ENCODE results near the gene UBE3B.

Gene UBE3B

DNA sequence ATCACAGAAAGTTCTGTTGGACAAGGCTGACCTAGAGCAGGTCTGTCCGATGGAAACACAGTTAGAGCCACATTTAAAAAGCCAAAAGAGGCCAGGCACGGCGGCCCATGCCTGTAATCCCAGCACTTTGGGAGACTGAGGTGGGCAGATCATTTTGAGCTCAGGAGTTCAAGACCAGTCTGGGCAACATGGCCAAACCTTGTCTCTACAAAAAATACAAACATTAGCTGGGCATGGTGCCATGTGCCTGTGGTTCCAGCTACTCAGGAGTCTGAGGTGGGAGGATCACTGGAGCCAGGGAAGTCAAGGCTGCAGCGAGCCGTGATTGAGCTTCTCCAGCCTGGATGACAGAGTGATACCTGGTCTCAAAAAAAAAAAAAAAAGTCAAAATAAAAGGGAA, 14.9 kb downstream of the UBE3B start:
- Histone ChIP-seq H3K27me3 (ENCODE audit: control insufficient read depth, insufficient read depth, low read length) (no peaks in the 10 kb centered on the region), H3K9ac (ENCODE audit: low read depth, low read length) (no peak overlapping the region), H3K36me3 (ENCODE audit: control insufficient read depth, insufficient read depth, low read length) (peaks cover 28% of the 10 kb centered on the region), H3K4me3 (ENCODE audit: low read depth, low read length) (no peak overlapping the region), H3K4me1 (ENCODE audit: control insufficient read depth, insufficient read depth, low read length) (no peaks in the 10 kb centered on the region), H3K9me3 (ENCODE audit: control insufficient read depth, insufficient read depth, low read length) (no peaks in the 10 kb centered on the region)

DNA sequence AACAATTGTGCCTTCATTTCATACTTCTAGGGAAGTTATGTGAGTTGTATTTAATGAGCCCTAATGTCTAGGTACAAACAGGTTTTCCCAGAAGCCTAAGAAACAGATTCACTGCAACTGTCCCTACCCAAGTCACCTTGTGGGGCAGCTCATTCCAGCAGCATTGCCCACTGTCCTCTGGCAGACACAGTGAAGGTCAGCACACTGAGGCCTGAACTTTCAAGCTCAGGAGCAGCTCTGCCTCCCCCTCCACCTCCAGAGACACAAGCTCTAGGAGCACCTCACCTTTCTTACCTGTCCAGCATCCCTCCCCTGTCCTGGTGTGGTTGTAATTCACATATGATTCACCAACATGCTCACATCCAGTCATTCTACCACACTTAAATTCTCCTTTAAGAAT, 15.7 kb downstream of the UBE3B start:
- Histone ChIP-seq H3K9me3 (ENCODE audit: control insufficient read depth, insufficient read depth, low read length) (no peaks in the 10 kb centered on the region), H3K4me3 (ENCODE audit: low read depth, low read length) (no peak overlapping the region), H3K4me1 (ENCODE audit: control insufficient read depth, insufficient read depth, low read length) (no peaks in the 10 kb centered on the region), H3K9ac (ENCODE audit: low read depth, low read length) (no peak overlapping the region), H3K36me3 (ENCODE audit: control insufficient read depth, insufficient read depth, low read length) (peaks cover 27% of the 10 kb centered on the region), H3K27me3 (ENCODE audit: control insufficient read depth, insufficient read depth, low read length) (no peaks in the 10 kb centered on the region)

DNA sequence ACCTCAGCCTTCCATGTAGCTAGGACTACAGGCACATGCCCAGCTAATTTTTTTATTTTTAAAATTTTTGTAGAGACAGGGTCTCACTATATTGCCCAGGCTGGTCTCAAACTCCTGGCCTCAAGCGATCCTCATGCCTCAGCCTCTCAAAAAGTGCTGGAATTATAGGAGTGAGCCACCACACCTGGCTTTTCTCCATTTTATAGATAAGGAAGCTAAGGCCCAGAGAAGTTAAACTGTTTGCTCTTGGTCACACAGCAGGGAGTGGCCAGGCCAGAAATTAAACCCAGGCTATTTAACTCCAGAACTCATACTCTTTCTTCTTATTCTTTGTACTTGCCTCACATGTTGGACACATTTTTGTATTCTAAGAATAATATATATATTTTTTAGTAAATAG, 16.5 kb downstream of the UBE3B start:
- Histone ChIP-seq H3K4me1 (ENCODE audit: control insufficient read depth, insufficient read depth, low read length) (no peaks in the 10 kb centered on the region), H3K36me3 (ENCODE audit: control insufficient read depth, insufficient read depth, low read length) (peaks cover 21% of the 10 kb centered on the region), H3K27me3 (ENCODE audit: control insufficient read depth, insufficient read depth, low read length) (no peaks in the 10 kb centered on the region), H3K9ac (ENCODE audit: low read depth, low read length) (no peak overlapping the region), H3K4me3 (ENCODE audit: low read depth, low read length) (no peak overlapping the region), H3K9me3 (ENCODE audit: control insufficient read depth, insufficient read depth, low read length) (no peaks in the 10 kb centered on the region)

DNA sequence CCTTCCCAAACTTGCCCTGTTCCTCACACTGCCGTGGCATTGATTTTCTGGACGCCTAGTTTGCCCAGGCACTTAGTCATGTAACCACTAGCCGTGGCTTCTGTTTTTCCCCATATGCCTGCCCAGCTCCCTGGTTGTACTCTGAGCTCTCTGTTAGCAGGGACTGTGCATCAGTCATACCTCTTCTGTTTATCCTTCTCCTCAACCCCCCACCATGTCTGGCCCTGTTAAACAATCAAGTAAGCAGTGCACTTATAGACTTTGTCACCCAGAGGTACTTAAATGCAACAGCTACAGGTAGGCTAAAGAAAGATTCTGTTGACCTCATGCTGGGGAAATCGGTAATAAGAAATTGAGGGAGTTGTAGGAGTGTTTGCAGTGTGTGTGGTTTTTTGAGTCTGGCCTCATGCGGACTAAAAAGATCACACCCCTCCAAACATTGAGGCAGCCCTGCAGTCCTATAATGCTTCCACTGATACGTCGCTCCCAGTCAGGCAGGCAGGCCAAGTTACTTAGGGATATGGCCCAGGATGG, 17.0 kb downstream of the UBE3B start:
- no peaks in the 10 kb centered on the region for H3K27me3 ChIP-seq (ENCODE audit: control insufficient read depth, insufficient read depth, low read length)
- H3K36me3 ChIP-seq (ENCODE audit: control insufficient read depth, insufficient read depth, low read length) = peaks cover 17% of the 10 kb centered on the region

DNA sequence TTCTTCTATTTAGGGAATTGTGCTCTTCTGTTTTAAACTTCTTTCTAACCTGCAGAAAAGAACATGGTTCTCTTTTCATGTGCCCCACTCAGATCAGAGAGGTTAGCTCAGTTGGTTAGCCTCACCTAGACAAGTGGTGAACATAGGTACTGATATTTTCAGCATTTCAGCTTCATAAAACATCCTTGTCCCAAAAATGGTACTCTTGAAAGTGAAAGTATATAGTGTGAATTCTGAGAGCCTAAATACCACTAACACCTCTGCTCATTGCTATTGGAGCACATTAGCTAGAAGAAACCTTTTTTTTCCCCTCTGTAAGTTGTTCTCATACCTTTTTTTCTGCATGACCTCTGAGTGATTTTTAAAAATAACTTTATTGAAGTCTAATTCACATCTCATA, 17.6 kb downstream of the UBE3B start:
- Histone ChIP-seq H3K9ac (ENCODE audit: low read depth, low read length) (no peak overlapping the region), H3K36me3 (ENCODE audit: control insufficient read depth, insufficient read depth, low read length) (peaks cover 11% of the 10 kb centered on the region), H3K9me3 (ENCODE audit: control insufficient read depth, insufficient read depth, low read length) (no peaks in the 10 kb centered on the region), H3K4me3 (ENCODE audit: low read depth, low read length) (no peak overlapping the region), H3K4me1 (ENCODE audit: control insufficient read depth, insufficient read depth, low read length) (no peaks in the 10 kb centered on the region), H3K27me3 (ENCODE audit: control insufficient read depth, insufficient read depth, low read length) (no peaks in the 10 kb centered on the region)

More for the DNA sequence above, 17.0 kb downstream of the UBE3B start:
- no peaks in the 10 kb centered on the region for H3K4me1 ChIP-seq (ENCODE audit: control insufficient read depth, insufficient read depth, low read length)
- H3K4me3 ChIP-seq (ENCODE audit: low read depth, low read length) = no peak overlapping the region
- no peak overlapping the region for H3K9ac ChIP-seq (ENCODE audit: low read depth, low read length)
- H3K9me3 ChIP-seq (ENCODE audit: control insufficient read depth, insufficient read depth, low read length) = no peaks in the 10 kb centered on the region

DNA sequence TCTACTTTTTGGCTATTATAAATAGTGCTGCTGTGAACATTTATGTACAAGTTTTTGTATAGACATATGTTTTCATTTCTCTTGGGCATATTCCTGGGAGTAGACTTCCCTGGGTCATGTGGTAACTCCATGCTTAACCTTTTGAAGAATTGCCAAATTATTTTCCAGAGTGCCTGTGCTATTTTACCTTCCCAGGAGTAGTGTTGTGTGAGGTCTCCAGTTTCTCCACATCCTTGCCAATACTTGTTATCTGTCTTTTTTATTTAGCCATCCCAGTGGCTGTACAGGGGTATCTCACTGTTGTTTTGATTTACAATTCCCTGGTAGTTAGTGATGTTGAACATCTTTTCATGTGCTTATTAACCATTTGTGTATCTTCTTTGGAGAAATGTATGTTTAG, 18.9 kb downstream of the UBE3B start:
- Histone ChIP-seq H3K36me3 (ENCODE audit: control insufficient read depth, insufficient read depth, low read length) (peaks cover 8% of the 10 kb centered on the region), H3K9me3 (ENCODE audit: control insufficient read depth, insufficient read depth, low read length) (no peaks in the 10 kb centered on the region), H3K27me3 (ENCODE audit: control insufficient read depth, insufficient read depth, low read length) (no peaks in the 10 kb centered on the region), H3K9ac (ENCODE audit: low read depth, low read length) (no peak overlapping the region), H3K4me3 (ENCODE audit: low read depth, low read length) (no peak overlapping the region), H3K4me1 (ENCODE audit: control insufficient read depth, insufficient read depth, low read length) (no peaks in the 10 kb centered on the region)

DNA sequence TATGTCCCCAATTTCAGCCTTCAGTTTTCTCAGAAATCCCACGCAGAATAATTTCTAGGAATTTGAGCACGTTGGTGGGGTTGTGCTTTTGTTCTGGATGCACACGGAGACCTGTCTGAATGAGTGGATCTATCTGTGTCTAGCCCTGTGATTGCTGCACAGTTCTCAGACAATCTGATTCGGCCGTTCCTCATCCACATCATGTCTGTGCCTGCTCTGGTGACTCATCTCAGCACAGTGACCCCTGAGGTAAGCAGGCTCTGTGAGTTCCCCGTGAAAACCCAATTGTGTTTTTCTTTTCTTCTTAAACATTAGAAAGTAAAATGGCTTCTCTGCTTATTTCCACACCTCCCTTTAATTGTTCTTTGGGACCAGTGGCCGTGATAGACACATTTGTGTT, 20.2 kb downstream of the UBE3B start:
- Histone ChIP-seq H3K27me3 (ENCODE audit: control insufficient read depth, insufficient read depth, low read length) (no peaks in the 10 kb centered on the region), H3K4me3 (ENCODE audit: low read depth, low read length) (no peak overlapping the region), H3K9ac (ENCODE audit: low read depth, low read length) (no peak overlapping the region)

DNA sequence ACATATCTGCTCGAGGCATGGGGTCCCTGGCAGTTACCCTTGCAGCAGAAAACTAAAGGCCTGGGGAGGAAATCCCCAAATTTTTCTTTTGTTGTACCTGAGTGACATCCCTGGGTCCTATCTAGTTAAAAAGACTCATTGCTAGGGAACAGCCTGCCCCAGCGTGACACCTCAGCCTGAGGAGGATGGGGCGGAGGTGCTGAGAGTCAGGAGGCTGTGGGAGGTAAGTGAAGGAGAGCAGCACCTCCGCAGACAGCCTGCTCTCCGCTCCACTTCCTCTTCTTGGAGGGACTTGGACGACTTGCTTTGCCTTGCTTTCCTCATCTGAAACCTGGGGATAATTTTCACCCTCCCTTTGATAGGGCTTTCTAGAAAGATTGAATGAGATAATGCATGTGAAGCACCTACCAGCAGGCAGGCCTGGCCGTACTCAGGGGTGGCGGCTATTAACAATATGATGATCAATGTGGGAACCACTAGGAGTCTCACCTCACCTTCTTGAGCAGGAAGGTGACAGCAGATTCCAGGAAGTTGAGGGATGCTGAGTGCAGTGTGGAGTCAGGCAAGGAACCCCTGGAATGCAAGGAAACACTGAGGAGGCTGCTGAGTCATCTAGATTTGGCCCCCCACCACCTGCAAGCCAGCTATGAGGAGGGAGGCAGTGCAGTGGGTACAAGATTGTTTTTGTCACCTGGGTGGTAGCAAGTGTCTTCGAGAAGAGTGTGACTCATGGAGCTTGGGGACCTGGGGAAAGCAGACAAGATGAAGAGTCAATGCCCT, 23.2 kb downstream of the UBE3B start:
- Histone ChIP-seq H3K4me1 (ENCODE audit: control insufficient read depth, insufficient read depth, low read length) (no peaks in the 10 kb centered on the region), H3K9ac (ENCODE audit: low read depth, low read length) (no peak overlapping the region), H3K9me3 (ENCODE audit: control insufficient read depth, insufficient read depth, low read length) (no peaks in the 10 kb centered on the region), H3K4me3 (ENCODE audit: low read depth, low read length) (no peak overlapping the region), H3K36me3 (ENCODE audit: control insufficient read depth, insufficient read depth, low read length) (peaks cover 7% of the 10 kb centered on the region), H3K27me3 (ENCODE audit: control insufficient read depth, insufficient read depth, low read length) (no peaks in the 10 kb centered on the region)

More for the DNA sequence above, 20.2 kb downstream of the UBE3B start:
- Histone ChIP-seq H3K4me1 (ENCODE audit: control insufficient read depth, insufficient read depth, low read length) (no peaks in the 10 kb centered on the region), H3K9me3 (ENCODE audit: control insufficient read depth, insufficient read depth, low read length) (no peaks in the 10 kb centered on the region), H3K36me3 (ENCODE audit: control insufficient read depth, insufficient read depth, low read length) (peaks cover 5% of the 10 kb centered on the region)

DNA sequence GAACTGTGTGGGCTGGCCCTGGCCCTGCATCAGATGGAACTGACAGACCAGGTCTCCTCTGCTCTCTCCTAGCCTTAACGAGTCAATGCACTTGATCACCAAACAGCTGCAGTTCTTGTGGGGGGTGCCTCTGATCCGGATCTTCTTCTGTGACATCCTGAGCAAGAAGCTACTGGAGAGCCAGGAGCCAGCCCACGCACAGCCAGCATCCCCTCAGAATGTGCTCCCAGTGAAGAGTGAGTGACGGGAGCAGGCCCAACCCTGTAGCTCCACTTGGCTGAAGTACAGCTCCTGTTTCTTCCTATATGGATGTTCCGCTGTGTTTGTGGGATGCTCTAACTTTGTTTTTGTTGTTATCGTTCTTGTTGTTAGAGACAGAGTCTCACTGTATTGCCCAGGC, 23.9 kb downstream of the UBE3B start:
- Histone ChIP-seq H3K9me3 (ENCODE audit: control insufficient read depth, insufficient read depth, low read length) (no peaks in the 10 kb centered on the region), H3K36me3 (ENCODE audit: control insufficient read depth, insufficient read depth, low read length) (peaks cover 7% of the 10 kb centered on the region), H3K27me3 (ENCODE audit: control insufficient read depth, insufficient read depth, low read length) (no peaks in the 10 kb centered on the region), H3K4me1 (ENCODE audit: control insufficient read depth, insufficient read depth, low read length) (no peaks in the 10 kb centered on the region), H3K4me3 (ENCODE audit: low read depth, low read length) (no peak overlapping the region), H3K9ac (ENCODE audit: low read depth, low read length) (no peak overlapping the region)

DNA sequence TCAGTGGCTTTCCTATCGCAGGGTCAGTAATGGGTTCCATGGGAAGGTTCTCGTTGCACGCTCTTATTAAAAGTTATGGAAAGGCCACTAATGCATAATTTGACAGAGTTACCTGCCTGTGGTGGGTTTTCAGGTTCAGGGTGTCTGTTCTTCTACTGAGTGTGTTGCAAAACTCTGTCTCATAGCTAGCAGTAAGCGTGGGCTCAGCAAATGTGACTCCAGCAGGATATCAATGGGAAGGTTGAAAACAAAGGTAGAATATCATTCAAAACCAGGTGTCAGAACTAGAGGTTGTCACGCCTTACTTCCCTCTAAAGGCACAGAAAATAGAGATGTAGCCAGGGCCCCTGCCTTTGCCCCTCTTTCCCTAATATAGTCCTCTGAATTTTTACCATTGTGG, 24.9 kb downstream of the UBE3B start:
- Histone ChIP-seq H3K4me1 (ENCODE audit: control insufficient read depth, insufficient read depth, low read length) (no peaks in the 10 kb centered on the region), H3K9me3 (ENCODE audit: control insufficient read depth, insufficient read depth, low read length) (no peaks in the 10 kb centered on the region), H3K9ac (ENCODE audit: low read depth, low read length) (no peak overlapping the region), H3K4me3 (ENCODE audit: low read depth, low read length) (no peak overlapping the region), H3K27me3 (ENCODE audit: control insufficient read depth, insufficient read depth, low read length) (no peaks in the 10 kb centered on the region), H3K36me3 (ENCODE audit: control insufficient read depth, insufficient read depth, low read length) (peaks cover 11% of the 10 kb centered on the region)

DNA sequence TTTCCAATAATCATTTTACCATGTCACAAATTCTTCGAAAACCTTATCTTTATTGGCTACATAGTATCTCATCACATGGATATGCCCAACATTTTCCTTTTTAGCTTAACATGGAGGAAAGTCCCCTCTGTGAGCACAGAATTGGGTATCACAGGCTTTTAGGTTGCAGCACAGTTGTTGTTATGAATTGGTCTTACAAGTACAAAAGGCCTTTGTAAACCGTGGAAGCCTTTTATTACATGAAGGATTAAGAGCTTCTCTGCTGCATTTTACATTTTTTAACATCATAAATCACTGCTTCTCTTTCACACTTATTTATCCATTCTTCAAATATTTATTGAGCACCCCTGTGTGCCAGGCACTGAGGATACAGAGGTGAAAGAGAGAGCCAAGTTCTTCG, 26.2 kb downstream of the UBE3B start:
- no peaks in the 10 kb centered on the region for H3K9me3 ChIP-seq (ENCODE audit: control insufficient read depth, insufficient read depth, low read length)

DNA sequence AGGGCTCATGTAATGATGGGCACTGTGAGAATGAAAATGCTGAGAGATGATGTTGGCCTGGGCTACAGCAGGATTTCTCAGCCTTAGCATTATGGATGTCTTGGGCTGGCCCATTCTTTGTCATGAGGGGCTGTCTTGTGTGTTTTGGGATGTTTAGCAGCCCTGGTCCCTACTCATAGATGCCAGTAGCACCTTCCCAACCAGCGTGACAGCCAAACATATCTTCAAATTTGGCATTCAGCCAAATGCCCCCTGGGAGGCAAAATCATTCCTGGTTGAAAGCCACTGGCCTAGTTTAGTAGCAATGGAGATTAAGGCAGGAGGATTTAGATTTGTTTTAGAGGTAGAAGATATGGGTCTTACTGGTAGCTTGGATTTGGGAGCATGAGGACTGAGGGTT, 26.6 kb downstream of the UBE3B start:
- H3K9ac ChIP-seq (ENCODE audit: low read depth, low read length) = no peak overlapping the region
- H3K27me3 ChIP-seq (ENCODE audit: control insufficient read depth, insufficient read depth, low read length) = no peaks in the 10 kb centered on the region
- H3K4me3 ChIP-seq (ENCODE audit: low read depth, low read length) = no peak overlapping the region
- peaks cover 17% of the 10 kb centered on the region for H3K36me3 ChIP-seq (ENCODE audit: control insufficient read depth, insufficient read depth, low read length)
- H3K4me1 ChIP-seq (ENCODE audit: control insufficient read depth, insufficient read depth, low read length) = no peaks in the 10 kb centered on the region
- H3K9me3 ChIP-seq (ENCODE audit: control insufficient read depth, insufficient read depth, low read length) = no peaks in the 10 kb centered on the region

More for the DNA sequence above, 26.2 kb downstream of the UBE3B start:
- no peak overlapping the region for H3K4me3 ChIP-seq (ENCODE audit: low read depth, low read length)
- H3K36me3 ChIP-seq (ENCODE audit: control insufficient read depth, insufficient read depth, low read length) = peaks cover 17% of the 10 kb centered on the region
- H3K9ac ChIP-seq (ENCODE audit: low read depth, low read length) = no peak overlapping the region
- H3K27me3 ChIP-seq (ENCODE audit: control insufficient read depth, insufficient read depth, low read length) = no peaks in the 10 kb centered on the region
- no peaks in the 10 kb centered on the region for H3K4me1 ChIP-seq (ENCODE audit: control insufficient read depth, insufficient read depth, low read length)
